Hematopoietic multipotent progenitor cell (in vitro differentiated cells): ENCODE data around the gene RPAIN. TPM values are rescaled to one million over a fixed set of nuclear protein-coding genes. Genes with fewer than 3 reads are reported as not detected.
"Not testable (repeated sequence)": the region's sequence is repeated elsewhere in the genome, so short reads cannot be mapped to it uniquely, and the experiment has no call there.

ENCODE experiments used
- DNase-seq, 3 donors: peaks; one replicate each; pipeline ENCODE4 v3.0.0-alpha.2; 2011 to 2015; ENCODE audit warnings: low read depth in 2 of 3, low spot score in 2 of 3
- total RNA-seq: library from RNA; depleted of rRNA; stranded (reverse); fragments of >200 nt; gene quantifications from one replicate; pipeline ENCODE4 v1.2.3, GENCODE V29; 2012

The RPAIN gene
- total RNA-seq, 1 donor = 27.2 TPM

GRCh38 chr17:5429191-5429887, 9.4 kb downstream of the RPAIN start:
- DNase-seq = no peak

GRCh38 chr17:5430413-5430999, 10.5 kb downstream of the RPAIN start:
- no peak for DNase-seq

- DNase-seq = not testable (repeated sequence)
Observed at GRCh38 chr17:5431234-5431633, 11.3 kb downstream of the RPAIN start.

- DNase-seq = no peak
Observed at GRCh38 chr17:5431949-5432556, 12.1 kb downstream of the RPAIN start.

- DNase-seq = no peak
Observed at GRCh38 chr17:5434984-5435383, 15.0 kb downstream of the RPAIN start.

- peak in 1 of 3 donors; percentile 58 for DNase-seq
Observed at GRCh38 chr17:5435781-5436315, 15.9 kb downstream of the RPAIN start.

GRCh38 chr17:5437721-5438317, 17.8 kb downstream of the RPAIN start:
- no peak for DNase-seq

- DNase-seq = peak; percentile 93 to 98 (median 96)
Observed at GRCh38 chr17:5438716-5439445, 18.9 kb downstream of the RPAIN start, which contains the start of gene C1QBP. Gene C1QBP (minus strand): TSS chr17:5439155. CDS start chr17:5439073, 82 bp downstream.

- DNase-seq = no peak
Observed at GRCh38 chr17:5439446-5439764, 19.4 kb downstream of the RPAIN start.

- DNase-seq = no peak
Observed at GRCh38 chr17:5443728-5444127, 23.7 kb downstream of the RPAIN start.

GRCh38 chr17:5444209-5444608, 24.2 kb downstream of the RPAIN start:
- DNase-seq = no peak

GRCh38 chr17:5446786-5447185, 26.8 kb downstream of the RPAIN start:
- no peak for DNase-seq

- DNase-seq = no peak
Observed at GRCh38 chr17:5464717-5465507, 44.9 kb downstream of the RPAIN start.

- no peak for DNase-seq
Observed at GRCh38 chr17:5466295-5466694, 46.3 kb downstream of the RPAIN start.

GRCh38 chr17:5467416-5467815, 47.4 kb downstream of the RPAIN start:
- DNase-seq = no peak

- DNase-seq = peak in 1 of 3 donors; percentile 5
Observed at GRCh38 chr17:5468075-5468473, 48.1 kb downstream of the RPAIN start.

- no peak for DNase-seq
Observed at GRCh38 chr17:5472511-5472910, 52.5 kb downstream of the RPAIN start.

GRCh38 chr17:5473906-5474305, 53.9 kb downstream of the RPAIN start:
- no peak for DNase-seq

- no peak for DNase-seq
Observed at GRCh38 chr17:5478992-5479391, 59.0 kb downstream of the RPAIN start.

- no peak for DNase-seq
Observed at GRCh38 chr17:5480962-5481361, 61.0 kb downstream of the RPAIN start.
